HL-60/S4 treated with retinoic acid at 250 ng/mL for 4 days and 3 days (cell line): ENCODE measurements around the gene KCNS3.

Experiments used
- in situ Hi-C: fragments of 300-500 bp; cut with MboI; formaldehyde crosslinking; loops from 2 replicates; pipeline ENCODE4 v1.7.0; 2022; ENCODE audit warnings: low sequenced_read_pairs

KCNS3 gene, protein sequence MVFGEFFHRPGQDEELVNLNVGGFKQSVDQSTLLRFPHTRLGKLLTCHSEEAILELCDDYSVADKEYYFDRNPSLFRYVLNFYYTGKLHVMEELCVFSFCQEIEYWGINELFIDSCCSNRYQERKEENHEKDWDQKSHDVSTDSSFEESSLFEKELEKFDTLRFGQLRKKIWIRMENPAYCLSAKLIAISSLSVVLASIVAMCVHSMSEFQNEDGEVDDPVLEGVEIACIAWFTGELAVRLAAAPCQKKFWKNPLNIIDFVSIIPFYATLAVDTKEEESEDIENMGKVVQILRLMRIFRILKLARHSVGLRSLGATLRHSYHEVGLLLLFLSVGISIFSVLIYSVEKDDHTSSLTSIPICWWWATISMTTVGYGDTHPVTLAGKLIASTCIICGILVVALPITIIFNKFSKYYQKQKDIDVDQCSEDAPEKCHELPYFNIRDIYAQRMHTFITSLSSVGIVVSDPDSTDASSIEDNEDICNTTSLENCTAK

DNA sequence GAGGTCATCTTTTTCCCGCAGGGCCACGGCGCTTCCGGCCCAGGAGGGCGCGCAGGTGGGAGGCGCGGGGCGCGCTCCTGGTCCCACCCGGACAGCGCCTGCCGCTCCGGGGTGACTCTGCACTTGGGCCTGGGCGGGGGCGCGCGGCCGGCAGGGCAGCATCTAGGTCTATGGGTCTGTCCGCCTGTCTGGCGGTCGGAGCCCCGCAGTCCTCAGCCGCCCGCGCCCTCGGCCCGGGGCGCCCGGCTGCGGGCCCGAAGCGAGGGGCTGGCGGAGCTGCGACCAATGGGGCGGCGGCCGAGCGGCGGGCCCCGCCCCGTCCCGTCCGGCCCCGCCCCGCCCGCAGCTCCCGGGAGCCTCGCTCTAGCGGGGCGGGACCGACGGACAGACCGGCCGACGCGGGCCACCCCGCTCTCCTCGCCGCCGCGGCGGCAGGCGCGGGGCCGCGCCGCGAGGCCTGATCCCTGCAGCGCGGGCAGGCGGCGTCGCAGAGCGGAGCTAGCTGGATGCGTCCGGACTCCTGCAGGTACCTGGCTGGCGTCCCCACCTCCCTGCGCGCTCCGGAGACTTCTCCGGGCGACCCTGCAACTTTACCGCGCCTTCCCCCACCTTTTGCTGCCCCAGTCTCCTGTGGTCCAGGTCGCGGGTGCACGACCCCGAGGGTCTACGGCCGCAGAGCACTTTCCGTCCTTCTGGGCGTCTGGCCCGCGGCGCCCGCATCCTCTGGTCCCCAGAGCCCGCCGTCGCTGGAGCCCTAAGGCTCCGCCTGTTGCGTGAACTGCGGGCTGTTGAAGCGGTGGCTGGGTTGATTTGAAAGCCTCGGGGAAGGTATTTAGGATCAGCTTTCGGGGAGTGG is at the start of gene KCNS3:
TSS of gene KCNS3 (plus strand) at position 387 of the 856 bp plus-strand sequence. CDS start 52,342 bp downstream, outside the sequence.
- in situ Hi-C loops: no loop called here

DNA sequence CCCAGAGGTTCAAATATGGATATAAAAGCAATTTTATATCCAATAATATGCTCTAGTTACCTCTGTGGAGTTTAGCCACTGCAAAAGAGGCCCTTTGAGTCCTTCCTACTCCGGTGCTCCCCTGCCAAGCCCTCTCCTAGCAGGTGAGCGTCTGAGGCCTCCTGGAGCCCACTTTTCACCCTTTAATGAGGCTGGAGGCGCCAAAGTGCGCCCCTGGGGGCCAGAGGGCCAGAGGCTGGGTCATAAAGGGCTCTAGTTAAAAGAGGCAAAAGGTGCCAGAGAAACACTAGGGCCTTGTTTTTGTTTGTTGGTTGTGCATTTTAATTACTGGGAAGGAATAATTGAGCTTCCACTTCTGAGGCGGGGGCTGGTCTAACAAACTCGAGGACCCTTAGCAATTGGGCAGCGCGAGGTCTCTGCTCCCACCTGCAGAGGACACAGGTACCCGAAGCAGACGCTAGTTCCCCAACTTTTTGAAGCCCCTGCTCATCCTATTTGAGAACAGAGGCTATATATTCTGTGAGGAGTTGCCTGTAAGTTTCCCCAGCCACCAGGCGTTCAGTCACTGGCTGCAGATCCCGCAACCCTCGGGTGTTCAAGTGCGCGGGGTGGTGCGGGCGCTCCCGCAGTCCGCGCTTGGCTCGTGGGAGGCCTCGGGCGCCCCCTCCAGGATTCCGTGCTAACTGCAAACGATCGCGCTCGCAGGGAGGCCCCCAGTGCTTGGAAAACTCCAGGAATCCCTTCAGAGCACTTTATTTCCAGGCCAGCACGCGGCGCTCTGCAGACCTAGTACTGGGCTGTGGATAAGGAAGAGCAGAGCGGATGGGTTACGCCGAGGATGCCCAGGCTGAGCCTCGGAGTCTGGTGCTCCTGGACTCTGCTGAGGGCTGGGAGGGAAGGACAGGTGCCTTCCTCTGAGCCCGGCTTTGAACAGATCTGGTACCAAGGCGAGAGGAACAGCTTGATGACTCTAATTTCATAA is 48.1 kb upstream of the KCNS3 start:
- in situ Hi-C loops: no loop called here

DNA sequence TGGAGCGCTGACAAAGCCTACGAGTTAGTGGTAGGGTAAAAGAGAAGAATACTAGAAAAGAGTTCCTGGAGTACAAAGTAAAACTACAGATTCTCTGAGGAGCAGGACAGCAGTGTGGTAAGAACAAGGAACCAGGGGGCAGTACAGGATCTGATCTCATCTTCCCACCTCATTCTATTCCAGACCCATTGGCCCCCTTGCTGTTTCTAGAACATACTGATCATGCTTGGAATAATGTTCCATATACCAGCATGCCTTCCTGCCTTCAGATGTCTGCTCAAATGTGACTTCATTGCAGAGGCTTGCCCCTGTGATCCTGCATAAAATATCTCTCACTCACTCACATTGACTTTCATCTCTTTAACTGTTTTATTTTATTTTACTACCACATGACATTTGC is 43.0 kb upstream of the KCNS3 start:
- in situ Hi-C loops: no loop called here

DNA sequence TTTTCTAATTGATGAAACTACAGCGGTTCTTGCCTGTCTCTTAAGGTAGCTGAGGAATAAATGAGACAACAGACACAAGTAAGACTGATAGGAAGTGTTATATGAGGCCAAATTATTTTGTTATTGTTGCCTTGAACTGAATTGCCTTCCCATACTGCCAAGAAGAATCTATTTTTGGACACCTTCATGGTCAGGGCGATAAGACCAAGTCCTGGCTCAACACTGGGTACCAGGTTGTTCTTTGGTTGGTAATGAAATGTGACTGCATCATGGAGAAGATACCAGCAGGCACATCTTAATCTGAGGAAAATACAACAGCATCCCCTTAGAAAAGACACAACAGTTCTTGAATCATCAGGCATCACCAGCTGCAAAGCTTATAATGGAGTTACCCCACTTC is 38.5 kb upstream of the KCNS3 start:
- in situ Hi-C loops: no loop called here

DNA sequence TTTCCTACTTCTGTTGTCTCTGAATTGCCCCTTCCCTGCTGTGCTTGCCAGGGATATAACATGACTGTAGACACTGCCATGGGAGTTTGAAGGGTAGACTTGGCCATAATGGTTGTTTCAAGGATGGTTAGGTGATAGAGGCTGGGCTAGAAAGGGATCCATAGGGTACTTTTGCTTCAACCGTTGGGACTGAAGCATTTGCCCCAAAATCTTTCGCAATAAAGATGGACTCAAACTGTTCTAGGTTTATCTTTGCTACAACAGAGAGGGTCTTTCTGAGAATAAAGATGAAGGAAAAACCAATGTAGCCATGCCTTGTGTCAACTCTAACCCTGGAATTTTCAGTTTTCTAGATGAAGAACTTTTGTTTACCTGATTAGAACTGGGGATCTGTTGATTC is 35.0 kb upstream of the KCNS3 start:
- in situ Hi-C loops: no loop called here

DNA sequence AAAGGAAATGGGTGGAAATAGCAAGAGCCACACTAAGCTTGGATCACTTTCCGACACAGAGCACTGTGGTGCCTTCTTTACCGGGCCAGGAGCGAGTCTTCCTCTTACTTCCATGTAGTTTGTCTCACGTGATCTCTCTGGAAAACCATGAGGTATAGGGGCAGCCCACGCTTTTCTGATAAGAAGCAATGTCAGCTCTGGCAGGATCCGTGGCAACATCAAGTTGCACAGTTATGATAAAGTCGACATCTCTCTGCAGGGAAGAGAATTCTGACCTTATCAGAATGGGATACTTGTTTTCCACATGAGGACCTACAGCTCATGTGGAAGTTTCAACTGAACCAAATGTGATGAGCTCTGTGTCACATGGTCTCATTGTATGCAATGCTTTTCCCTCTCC is 32.7 kb upstream of the KCNS3 start:
- in situ Hi-C loops: no loop called here

DNA sequence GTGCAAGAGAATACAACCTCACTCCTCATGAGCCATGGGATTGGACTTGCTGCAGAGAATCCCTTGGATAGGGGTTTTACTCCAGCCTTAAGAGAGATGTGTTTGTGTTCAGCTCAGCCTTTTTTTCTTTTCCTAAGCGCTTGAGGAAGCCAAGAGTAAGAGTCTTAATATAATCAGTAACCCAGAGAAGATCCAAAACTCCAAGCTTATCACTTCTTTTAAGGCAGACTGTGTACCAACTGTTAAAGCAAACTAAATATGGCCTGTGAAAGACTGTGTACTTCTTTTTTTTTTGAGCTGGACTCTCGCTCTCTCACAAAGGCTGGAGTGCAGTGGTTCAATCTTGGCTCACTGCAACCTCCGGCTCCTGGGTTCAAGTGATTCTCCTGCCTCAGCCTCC is 31.8 kb upstream of the KCNS3 start:
- in situ Hi-C loops: no loop called here

DNA sequence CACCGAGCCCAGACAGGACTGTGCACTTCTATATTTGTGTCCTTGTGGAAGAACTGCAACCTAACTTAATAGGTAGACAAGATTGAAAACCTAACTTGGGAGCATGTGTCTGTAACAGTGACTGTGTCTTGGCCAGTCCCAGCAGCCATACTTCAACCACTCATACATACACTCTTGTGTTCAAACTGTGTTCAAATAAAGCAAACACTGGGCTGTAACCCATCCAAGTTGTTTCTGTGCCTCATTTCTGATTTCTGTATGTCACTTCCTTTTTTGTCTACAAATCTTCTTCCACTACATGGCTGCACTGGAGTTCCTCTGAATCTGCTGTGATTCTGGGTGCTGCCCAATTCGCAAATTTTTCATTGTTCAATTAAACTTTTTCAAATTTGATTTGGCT is 31.2 kb upstream of the KCNS3 start:
- in situ Hi-C loops: no loop called here

DNA sequence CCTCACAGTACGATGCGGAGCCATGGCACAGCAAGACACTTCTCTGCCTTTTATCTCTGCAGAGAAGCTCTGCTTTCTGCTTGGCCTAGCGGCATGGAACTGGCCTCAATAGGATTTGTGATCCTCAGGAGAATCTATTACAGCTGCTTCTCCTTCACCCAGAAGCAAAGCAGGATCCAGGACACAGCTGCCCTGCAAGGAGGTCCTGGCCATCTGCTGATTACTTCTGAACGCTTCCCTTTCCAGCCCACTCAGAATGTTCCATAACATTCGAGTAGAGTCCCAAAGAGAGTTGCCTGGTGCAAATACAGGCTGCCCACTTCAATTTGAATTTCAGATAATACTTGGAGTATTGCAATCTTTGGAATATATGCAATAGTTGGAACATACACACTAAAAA is 29.2 kb upstream of the KCNS3 start:
- in situ Hi-C loops: no loop called here

DNA sequence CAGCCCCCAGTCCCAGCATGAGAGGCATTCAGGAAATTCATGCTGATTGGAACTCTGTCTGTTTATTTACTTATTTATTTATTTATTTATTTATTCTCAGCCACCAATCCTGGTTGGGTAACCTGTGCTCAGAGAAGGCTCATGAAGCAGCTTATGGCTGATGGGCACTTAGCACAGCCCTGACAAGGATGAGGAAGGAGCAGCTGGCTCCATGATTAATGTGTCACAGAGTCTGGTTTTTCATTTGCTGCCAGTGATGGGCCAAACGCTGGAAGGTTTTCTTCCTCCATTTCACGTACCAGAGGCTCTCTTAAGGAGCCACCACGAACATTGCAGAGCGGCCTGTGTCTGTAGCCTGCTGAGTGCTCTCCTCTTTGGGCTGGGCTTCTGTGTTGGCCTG is 28.3 kb upstream of the KCNS3 start:
- in situ Hi-C loops: loop anchor here (25.0 kb wide), 1 partner anchor 312 kb away; no protein-coding TSS in a partner anchor

DNA sequence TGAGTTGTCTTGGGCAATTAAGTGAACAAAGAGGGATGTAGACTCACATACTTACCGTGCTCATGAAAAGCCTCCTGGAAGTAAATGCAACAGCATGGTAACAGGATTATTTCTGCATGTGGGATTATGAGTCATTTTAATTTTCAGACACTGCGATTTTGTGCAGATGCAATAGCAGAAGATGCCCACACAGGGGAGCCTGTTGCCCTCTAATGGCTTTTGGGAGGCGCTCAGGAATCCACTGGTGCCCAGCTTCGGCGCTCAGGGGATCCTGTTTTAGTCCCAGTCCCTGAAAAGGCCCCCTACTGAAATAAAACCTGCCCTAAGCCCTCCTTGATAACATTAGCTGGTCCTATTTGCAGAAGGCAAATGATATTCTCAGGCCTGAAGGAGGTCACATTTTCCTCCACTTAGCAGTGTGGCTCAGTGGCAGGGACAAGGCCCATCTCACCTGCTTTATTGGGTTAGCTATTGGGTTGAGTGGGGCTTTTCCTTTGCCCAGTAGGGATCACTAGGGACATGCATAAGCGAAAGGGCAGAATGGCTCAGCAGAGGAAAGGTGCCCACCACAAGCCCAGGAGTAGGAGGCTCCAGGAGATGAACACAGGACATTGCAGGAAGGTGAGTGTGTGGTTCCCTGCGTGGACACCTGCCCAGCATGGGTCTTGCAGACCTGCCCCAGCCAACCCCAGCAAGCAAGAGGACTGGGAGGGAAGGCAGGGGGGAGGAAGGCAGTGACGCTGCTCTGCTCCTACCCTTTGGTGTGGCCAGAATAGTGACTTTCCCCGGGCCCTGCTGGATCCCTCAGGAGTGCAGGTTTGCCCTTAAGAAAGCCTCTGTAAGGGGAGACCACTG is 26.5 kb upstream of the KCNS3 start:
- in situ Hi-C loops: loop anchor here (25.0 kb wide), 1 partner anchor 310 kb away; no protein-coding TSS in a partner anchor

DNA sequence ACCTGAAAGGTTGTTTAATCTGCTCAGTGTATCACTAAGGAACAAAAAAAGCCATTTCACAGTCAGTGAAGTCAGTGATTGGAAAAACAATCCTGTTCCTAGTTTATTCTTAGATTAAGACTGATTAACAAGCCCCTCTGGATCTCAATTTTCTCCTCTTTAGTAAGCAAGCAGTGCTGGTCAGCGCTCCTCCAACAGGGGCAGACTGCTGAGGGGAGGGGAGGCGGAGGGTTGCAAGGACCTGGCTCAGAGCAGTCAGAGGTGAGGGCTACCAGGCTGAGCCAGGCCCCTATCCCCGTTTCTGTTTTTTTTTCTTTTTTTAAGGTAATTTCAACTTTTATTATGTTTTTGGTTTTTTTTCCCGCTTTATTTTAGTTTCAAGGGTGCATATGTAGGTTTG is 24.7 kb upstream of the KCNS3 start:
- in situ Hi-C loops: loop anchor here (25.0 kb wide), 1 partner anchor 309 kb away; no protein-coding TSS in a partner anchor

DNA sequence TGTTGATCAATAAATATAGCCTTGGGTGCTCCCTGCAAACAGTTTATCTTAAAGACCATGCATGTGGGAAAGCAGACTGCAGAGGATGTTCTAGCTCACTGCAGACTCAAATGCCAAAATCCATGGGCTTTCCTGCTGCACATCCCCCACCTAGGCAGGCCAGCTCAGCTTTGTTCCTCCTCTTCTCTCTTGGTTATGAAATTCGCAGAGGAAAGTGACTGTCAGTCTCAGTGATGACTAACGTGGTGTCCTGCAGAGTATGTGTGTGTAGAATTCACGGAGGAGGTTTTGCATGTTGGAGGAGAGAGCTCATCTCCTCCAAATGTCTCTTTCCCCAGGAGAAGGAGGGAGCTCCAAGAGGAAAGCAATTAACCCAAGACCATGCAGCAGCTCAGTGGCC is 21.4 kb upstream of the KCNS3 start:
- in situ Hi-C loops: loop anchor here (25.0 kb wide), 1 partner anchor 305 kb away; no protein-coding TSS in a partner anchor

DNA sequence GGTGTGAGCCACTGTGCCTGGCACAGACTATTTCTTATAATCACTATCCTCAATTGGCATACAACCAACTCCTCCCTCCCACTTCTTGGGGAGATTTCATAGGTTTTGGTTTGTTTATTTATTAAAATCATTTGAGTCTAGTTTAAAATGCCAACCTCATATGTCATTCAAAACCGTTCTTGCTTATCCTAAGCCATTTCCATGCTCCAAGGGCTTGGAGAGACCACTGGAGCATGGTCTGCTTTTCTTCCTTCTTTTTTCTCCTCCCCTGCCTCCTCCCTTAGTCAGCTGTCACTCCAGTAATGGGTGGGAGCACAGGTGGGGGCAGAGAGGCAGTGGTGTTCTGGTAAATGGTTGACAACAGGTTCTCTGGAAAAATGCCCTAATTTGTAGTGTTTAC is 20.4 kb upstream of the KCNS3 start:
- in situ Hi-C loops: loop anchor here (25.0 kb wide), 1 partner anchor 304 kb away; no protein-coding TSS in a partner anchor

DNA sequence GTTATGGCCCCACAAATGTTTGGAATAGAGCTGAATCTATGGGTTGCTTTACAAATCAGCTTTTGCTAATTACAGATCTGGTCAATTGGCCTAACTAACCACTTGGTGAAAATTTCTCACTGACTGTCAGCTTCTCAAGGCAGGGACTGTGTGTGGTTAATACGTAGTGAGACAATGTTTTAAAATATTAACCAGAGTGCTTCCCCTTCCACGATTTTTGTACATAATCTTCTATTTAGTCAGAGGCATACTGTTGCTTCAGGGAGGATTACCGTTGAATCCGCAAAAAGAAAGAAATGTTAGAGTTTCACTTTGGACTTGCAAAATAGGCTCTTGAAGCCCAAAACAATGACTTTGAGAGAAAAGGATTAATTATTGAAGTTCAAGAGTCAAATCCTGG is 14.9 kb upstream of the KCNS3 start:
- in situ Hi-C loops: loop anchor here (25.0 kb wide), 1 partner anchor 299 kb away; no protein-coding TSS in a partner anchor

DNA sequence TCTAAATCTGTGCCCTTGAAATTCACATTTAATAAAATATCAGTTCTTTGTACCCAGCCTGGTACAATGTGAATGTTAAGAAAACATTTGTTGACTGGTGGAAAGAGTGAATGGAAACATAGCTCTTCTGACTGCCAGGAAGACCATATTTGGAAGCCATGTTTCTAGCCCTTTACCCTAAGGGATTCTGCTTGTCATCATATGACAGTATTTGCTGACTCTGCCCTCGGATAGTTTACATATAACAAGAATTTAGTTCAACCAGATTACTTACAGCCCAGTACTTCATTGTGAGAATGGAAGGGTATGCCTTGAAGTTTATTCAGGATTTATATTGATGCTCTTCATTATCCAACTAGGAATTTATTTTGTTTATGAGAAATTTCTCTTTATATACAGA is 13.8 kb upstream of the KCNS3 start:
- in situ Hi-C loops: loop anchor here (25.0 kb wide), 1 partner anchor 298 kb away; no protein-coding TSS in a partner anchor

DNA sequence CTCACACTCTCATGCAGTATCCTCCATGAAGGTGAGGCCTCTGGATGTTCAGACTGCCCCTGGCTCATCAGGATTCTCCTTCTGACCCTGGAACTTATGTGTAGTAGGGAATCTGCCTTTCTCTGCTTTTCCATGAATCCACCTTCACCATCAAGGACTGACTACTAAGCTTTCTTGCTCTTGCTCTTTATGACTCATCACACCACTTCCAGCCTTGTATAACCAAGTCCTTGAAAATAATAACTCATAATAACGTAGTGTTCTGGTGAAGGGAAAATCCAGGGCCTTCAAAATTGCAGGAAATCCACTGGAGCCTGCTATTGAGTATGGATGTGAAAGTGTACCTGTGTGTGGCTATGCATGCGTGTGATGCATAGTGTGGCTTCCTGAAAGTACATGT is 11.3 kb upstream of the KCNS3 start:
- in situ Hi-C loops: loop anchor here (25.0 kb wide), 1 partner anchor 295 kb away; no protein-coding TSS in a partner anchor

DNA sequence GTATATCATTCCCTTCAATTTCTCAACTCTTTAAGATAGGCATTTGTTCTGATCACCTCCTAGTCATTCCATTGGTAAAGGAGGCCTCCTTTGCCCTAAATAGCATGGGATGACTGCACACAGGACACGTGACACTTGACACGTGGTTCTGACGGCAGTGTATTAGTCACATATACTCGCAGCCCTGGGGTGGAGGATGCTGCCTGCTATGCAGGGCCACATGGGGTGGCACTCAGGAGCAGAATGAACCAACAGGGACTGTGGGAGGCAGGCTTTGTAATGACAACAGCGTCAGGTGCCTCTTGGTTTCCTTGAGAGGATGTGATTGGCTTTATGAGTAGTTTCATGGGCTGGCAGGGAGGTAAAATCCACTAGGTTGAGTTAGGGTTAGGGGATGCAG is 9.3 kb upstream of the KCNS3 start:
- in situ Hi-C loops: loop anchor here (25.0 kb wide), 1 partner anchor 293 kb away; no protein-coding TSS in a partner anchor

DNA sequence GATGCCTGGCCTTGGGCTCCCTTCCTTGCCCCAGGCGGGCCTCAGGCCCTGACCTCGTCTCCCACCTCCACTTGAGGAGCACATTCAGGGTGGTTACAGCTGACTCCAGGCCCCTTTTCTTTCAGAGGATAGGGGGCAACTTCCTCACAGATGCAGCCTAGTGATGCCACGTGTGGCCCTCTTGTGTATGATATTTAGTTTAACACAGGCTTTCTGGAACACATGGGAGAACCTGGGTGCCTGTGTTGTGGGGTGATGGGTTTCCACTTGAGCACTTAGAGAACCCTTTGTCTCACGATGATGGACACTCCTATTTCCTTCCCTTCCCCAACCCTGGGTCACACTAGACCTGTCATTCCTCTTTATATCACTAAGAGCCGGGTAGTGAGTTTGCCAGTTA is 6.8 kb upstream of the KCNS3 start:
- in situ Hi-C loops: loop anchor here (25.0 kb wide), 1 partner anchor 291 kb away; no protein-coding TSS in a partner anchor
